GM13976 (cell line): ENCODE measurements around the gene ITCH.
"Not testable (repeated sequence)": the region's sequence is repeated elsewhere in the genome, so short reads cannot be mapped to it uniquely, and the experiment has no call there.

Experiments used
- DNase-seq: peaks from one replicate; pipeline ENCODE4 v3.0.0; 2012; ENCODE audit warnings: low spot score
- in situ Hi-C: fragments of 300-500 bp; cut with MboI; formaldehyde crosslinking; loops from one replicate; pipeline ENCODE4 v1.12.0; 2022; ENCODE audit warnings: low sequenced_read_pairs, mixed read lengths, inconsistent platforms; ENCODE audit not compliant: unreplicated experiment
- TF ChIP-seq, protein P1 (sequence below): IDR thresholded peaks from 2 replicates; pipeline ENCODE4 v1.5.1; 2012; ENCODE audit warnings: borderline replicate concordance, mild to moderate bottlenecking; ENCODE audit not compliant: insufficient read depth; ENCODE audit errors: extremely low read depth, missing control alignments, control extremely low read depth

The ITCH gene

DNA sequence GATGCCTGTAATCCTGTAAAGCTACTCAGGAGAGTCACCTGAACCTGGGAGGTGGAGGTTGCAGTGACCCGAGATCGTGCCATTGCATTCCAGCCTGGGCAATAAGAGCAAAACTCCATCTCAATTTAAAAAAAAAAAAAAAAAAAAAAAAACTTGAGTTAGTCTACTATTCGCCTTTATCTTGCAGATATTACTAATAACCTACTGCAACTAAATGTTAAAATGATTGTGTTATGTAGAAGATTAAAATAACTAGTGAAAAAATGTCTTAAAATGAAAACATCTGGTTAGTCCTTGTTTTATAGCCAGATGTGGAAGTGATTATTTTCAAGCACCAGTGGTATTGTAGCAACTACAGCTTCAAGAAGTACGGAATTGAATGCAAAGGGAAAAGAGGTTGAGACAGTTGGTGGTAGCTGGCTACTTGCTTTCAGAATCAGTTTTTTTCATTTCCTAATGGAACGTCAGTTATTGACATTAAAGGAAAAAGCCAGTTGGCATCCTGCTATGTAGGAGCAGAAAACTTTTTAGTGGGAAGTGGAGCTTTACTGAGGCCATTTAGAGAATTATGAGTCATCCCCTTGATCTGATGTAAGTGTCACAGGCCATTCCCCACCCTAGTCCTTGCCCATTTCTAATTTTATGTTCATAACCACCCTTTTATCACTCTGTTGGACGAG lies 109.3 kb downstream of the ITCH start:
- TF ChIP-seq, protein P1, sequence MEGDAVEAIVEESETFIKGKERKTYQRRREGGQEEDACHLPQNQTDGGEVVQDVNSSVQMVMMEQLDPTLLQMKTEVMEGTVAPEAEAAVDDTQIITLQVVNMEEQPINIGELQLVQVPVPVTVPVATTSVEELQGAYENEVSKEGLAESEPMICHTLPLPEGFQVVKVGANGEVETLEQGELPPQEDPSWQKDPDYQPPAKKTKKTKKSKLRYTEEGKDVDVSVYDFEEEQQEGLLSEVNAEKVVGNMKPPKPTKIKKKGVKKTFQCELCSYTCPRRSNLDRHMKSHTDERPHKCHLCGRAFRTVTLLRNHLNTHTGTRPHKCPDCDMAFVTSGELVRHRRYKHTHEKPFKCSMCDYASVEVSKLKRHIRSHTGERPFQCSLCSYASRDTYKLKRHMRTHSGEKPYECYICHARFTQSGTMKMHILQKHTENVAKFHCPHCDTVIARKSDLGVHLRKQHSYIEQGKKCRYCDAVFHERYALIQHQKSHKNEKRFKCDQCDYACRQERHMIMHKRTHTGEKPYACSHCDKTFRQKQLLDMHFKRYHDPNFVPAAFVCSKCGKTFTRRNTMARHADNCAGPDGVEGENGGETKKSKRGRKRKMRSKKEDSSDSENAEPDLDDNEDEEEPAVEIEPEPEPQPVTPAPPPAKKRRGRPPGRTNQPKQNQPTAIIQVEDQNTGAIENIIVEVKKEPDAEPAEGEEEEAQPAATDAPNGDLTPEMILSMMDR = no peak
- no peak for DNase-seq
- in situ Hi-C loops = loop anchor here (10.0 kb wide), 1 partner anchor 158 kb away; no protein-coding TSS in a partner anchor

DNA sequence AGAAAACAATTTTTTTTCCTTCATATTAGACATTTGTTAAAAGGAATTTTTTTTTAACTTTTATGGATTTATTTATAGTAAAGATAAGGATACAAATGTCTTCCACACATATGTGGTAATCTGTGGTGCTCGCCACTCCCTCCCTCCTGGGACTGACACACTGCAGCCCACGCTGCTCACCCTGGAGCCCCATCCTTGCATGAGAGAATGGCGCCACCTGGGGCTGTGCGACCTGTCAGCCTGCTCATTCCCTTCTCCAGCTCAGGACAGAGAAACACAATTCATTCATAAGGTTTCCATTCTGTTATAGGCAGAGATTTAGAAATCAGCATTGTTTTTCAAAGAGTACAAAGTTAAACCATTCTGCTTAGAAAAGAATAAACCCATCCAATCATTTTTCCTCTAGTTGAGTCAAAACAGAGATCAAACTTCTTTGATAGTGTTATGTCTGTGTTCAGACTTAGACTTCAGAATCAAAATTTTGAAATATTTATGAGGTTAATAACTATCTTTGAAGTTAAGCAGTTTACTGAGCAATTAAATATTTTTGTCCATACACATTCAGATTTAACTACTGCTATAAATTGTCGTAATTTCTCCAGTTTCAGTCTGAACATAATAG lies 110.3 kb downstream of the ITCH start:
- peak; percentile 59 for DNase-seq
- in situ Hi-C loops = loop anchor here (10.0 kb wide), 1 partner anchor 159 kb away; no protein-coding TSS in a partner anchor
- TF ChIP-seq, protein P1 = peak; percentile 55

DNA sequence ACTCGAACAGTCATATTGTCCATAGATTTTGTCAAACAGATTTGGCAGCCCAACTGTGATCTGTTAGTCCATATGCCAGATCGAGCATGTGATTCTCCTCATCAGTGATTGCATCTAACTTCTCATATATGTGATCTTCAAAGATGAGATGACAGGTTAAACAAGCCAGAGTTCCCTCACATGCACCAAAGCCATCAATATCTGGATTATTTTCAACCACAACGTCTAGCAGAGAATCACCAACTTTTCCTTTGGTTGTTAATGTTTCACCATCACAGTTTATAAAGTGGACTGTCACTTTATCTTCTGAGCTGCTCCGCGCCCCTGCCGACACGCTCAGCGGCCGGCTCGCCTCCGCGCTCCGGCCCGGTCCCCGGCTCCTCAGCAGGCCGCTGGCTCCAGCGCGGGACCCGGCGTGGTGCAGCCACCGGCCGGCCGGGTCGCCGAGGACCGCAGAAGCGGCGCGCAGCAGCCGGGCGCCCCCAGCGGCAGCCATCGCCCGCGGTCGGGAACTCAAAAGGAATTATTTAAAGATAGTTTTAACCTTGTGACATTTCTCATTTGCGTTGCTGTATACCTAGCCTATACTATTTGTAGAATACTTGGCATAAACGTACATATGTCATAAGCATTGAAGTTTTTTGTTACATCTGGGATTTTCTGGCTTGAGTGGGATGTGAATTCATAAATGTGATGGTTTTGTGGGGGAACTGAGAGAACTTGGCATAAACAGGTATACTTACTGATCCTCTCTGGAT lies 113.1 kb downstream of the ITCH start:
- in situ Hi-C loops = loop anchor here (10.0 kb wide), 1 partner anchor 161 kb away; no protein-coding TSS in a partner anchor
- peak; percentile 52 for DNase-seq
- TF ChIP-seq, protein P1 = peak; percentile 63

DNA sequence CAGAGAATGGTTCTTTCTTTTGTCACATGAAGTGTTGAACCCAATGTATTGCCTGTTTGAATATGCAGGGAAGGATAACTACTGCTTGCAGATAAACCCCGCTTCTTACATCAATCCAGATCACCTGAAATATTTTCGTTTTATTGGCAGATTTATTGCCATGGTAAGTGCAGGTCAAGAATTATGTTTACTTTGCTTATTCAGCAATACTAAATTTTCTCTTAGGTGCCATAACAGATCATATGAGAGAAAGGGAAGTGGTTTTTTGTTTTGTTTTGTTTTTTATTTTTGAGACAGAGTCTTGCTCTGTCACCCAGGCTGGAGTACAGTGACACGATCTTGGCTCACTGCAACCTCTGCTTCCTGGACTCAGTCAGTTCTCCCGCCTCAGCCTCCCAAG lies 116.6 kb downstream of the ITCH start:
- DNase-seq = no peak
- TF ChIP-seq, protein P1 = no peak
- in situ Hi-C loops = loop anchor here (10.0 kb wide), 1 partner anchor 165 kb away; no protein-coding TSS in a partner anchor

DNA sequence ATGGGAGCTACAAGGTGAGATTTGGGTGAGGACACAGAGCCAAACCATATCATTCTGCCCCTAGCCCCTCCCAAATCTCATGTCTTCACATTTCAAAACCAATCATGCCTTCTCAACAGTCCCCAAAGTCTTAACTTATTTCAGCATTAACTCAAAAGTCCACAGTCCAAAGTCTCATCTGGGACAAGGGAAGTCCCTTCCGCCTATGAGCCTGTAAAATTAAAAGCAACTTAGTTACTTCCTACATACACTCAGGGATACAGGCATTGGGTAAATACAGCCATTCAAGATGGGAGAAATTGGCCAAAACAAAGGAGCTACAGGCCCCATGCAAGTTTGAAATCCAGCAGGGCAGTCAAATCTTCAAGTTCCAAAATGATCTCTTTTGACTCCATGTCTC lies 119.1 kb downstream of the ITCH start:
- in situ Hi-C loops, DNase-seq: not testable (repeated sequence)

DNA sequence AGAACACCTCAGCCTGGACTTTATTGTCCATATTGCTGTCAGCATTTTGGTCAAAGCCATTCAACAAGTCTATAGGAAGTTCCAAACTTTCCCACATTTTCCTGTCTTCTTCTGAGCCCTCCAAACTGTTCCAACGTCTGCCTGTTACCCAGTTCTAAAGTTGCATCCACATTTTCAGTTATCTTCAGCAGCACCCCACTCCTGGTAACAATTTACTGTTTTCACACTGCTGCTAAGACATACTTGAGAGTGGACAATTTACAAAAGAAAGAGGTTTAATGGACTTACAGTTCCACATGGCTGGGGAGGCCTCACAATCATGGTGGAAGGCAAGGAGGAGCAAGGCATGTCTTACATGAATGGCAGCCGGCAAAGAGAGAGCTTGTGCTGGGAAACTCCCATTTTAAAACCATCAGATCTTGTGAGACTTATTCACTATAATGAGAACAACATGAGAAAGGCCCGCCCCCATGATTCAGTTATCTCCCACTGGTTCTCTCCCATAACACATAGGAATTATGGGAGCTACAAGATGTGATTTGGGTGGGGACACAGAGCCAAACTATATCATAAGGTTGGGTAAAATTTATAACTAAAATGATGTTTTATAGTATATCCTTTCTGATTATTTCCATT lies 120.6 kb downstream of the ITCH start:
- in situ Hi-C loops = not testable (repeated sequence)

DNA sequence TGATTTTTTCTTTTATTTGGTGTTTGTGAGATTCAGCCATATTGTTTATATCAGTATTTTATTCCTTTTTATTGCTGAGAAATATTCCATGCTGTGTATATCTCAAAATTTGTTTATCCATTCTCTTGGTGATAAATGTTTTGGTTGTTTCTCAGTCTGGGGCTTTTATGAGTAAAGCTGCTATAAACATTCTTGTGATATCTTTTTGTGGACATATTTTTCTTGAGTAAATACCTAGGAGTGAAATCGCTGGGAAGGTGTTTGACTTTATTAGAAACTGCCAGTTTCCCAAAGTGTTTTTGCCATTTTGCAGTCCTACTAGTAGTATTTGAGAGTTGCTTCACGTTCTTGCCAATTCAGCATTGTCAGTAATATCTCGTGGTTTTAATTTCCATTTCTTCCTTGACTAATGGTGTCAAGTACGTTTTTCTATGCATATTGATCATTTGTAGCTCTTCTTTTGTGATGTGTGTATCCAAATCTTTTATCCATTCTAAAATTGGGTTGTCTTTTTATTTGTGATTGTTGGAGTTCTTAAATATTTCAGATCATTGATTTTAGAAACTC lies 122.1 kb downstream of the ITCH start:
- in situ Hi-C loops = no loop called here
- DNase-seq = no peak

More for the DNA sequence above, 120.6 kb downstream of the ITCH start:
- not testable (repeated sequence) for DNase-seq

More for the DNA sequence above, 122.1 kb downstream of the ITCH start:
- TF ChIP-seq, protein P1 = no peak
